ENCODE results near the gene ZSWIM5. TPM values are rescaled to one million over a fixed set of nuclear protein-coding genes. Genes with fewer than 3 reads are reported as not detected.
"Not testable (repeated sequence)": the region's sequence is repeated elsewhere in the genome, so short reads cannot be mapped to it uniquely, and the experiment has no call there.

Gene ZSWIM5
- 1 to 10 TPM; 2.1 to 3.7 (median 2.5) TPM for total RNA-seq

DNA sequence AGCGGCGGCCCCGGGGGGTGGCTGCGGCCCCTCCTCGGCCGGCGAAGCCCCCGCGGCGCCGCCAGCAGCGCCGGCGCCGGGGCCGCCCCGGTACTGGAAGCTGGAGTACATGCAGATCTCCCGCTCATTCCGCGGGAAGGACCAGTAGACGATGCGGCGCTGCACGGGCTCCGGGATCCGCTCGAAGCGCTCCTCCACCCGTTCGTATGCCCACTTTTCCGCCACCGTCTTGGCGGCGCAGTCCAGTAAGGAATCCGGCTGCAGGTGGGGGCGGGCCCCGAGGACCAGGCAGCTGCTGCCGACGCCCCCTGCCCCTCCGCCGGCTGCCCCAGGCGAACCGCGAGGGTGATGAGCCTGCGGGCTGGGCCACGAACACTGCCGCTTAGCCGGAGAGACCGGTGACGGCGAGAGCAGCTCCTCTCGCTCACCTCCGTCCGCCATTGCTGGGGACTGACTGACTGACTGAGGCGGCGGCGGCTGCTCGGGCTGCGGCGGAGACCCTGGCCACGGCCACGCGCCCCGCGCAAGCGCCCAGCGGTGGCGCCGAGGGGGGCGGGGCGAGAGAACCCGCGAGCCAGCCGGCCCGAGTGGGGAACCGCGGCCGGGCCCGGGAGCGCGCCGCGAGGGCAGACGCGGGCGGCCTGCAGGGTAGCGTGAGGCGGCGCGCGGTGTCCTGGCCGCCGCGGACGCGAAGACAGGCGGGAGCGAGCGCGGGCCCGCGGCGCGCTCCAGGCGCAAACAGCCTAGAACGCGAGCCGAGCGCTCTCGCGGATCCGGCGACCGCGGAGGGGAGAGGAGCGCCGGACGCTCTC is at the start of gene ZSWIM5:
Gene ZSWIM5, minus strand, starts transcription at position 696 of the 812 bp plus-strand sequence. Its CDS starts 255 bp downstream, at position 441.
- TF ChIP-seq EP300 (IDR thresholded peaks at IDR 0.05) (no peak), POLR2A (IDR thresholded peaks at IDR 0.05) (peak in 1 of 2 donors; percentile 50)
- Histone ChIP-seq H3K36me3 (no peaks in the 10 kb centered on the region), H3K9me3 (no peaks in the 10 kb centered on the region), H3K4me1 (peaks cover 0 to 19% (median 5%) of the 10 kb centered on the region in 4 donors), H3K27me3 (no peaks in the 10 kb centered on the region), H3K4me3 (peak within 1 kb of the TSS; percentile 64 to 83 (median 71)), H3K27ac (peak within 1 kb of the TSS; percentile 80 to 92 (median 84))
- WGBS, 2 donors, result 1% methylated on average over 30 to 31 of the region's 118 CpGs
- peak; percentile 14 to 30 for DNase-seq (ENCODE audit: low spot score in 2 of 2)

DNA sequence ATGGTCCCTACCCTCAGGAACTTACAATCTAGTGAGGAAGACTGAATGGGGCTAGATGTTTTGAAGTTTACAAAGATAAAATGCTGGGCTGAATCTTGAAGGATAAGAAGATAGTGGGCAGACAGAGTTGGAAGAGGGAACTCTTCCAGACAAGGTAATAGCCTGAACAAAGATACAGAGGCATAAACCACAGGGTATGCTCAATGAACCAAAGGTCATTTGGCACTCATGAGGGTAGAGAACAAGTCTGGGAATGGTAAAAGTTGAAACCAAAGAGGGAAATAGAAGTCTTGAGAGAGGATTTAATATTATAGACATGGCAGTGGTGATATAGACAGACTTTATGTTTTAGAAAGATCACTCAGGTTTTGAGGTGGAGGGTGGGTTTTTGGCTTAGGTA is 48.1 kb upstream of the ZSWIM5 start:
- TF ChIP-seq, protein P1, sequence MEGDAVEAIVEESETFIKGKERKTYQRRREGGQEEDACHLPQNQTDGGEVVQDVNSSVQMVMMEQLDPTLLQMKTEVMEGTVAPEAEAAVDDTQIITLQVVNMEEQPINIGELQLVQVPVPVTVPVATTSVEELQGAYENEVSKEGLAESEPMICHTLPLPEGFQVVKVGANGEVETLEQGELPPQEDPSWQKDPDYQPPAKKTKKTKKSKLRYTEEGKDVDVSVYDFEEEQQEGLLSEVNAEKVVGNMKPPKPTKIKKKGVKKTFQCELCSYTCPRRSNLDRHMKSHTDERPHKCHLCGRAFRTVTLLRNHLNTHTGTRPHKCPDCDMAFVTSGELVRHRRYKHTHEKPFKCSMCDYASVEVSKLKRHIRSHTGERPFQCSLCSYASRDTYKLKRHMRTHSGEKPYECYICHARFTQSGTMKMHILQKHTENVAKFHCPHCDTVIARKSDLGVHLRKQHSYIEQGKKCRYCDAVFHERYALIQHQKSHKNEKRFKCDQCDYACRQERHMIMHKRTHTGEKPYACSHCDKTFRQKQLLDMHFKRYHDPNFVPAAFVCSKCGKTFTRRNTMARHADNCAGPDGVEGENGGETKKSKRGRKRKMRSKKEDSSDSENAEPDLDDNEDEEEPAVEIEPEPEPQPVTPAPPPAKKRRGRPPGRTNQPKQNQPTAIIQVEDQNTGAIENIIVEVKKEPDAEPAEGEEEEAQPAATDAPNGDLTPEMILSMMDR (IDR thresholded peaks at IDR 0.05), result no peak
- TF ChIP-seq EP300 (IDR thresholded peaks at IDR 0.05), result no peak
- TF ChIP-seq POLR2A (IDR thresholded peaks at IDR 0.05), result no peak

GRCh38 chr1:45250544-45250943 is 44.1 kb upstream of the ZSWIM5 start:
- Histone ChIP-seq H3K36me3 (no peaks in the 10 kb centered on the region), H3K27ac (no peak overlapping the region), H3K9me3 (peaks cover 0 to 3% (median 0%) of the 10 kb centered on the region in 4 donors), H3K4me3 (no peak overlapping the region), H3K27me3 (no peaks in the 10 kb centered on the region), H3K4me1 (no peaks in the 10 kb centered on the region)
- TF ChIP-seq EP300 (IDR thresholded peaks at IDR 0.05), result no peak
- TF ChIP-seq, protein P1 (IDR thresholded peaks at IDR 0.05), result no peak
- TF ChIP-seq POLR2A (IDR thresholded peaks at IDR 0.05), result no peak
- no peak for DNase-seq (ENCODE audit: low spot score in 2 of 2)
- 0% methylated on average over 1 of the region's 1 CpG for WGBS, 2 donors

More for the DNA sequence above, 48.1 kb upstream of the ZSWIM5 start:
- Histone ChIP-seq H3K4me1 (no peaks in the 10 kb centered on the region), H3K36me3 (no peaks in the 10 kb centered on the region), H3K4me3 (no peak overlapping the region), H3K27me3 (no peaks in the 10 kb centered on the region), H3K27ac (no peak overlapping the region), H3K9me3 (peaks cover 0 to 21% (median 5%) of the 10 kb centered on the region in 4 donors)
- DNase-seq (ENCODE audit: low spot score in 2 of 2), result no peak

GRCh38 chr1:45248004-45248403 is 41.6 kb upstream of the ZSWIM5 start:
- WGBS, 2 donors, result 95 to 96% methylated on average over 25 to 29 of the region's 30 CpGs
- not testable (repeated sequence) for H3K4me3 ChIP-seq; DNase-seq (ENCODE audit: low spot score in 2 of 2); H3K9me3 ChIP-seq; H3K36me3 ChIP-seq; H3K4me1 ChIP-seq; H3K27me3 ChIP-seq; H3K27ac ChIP-seq

DNA sequence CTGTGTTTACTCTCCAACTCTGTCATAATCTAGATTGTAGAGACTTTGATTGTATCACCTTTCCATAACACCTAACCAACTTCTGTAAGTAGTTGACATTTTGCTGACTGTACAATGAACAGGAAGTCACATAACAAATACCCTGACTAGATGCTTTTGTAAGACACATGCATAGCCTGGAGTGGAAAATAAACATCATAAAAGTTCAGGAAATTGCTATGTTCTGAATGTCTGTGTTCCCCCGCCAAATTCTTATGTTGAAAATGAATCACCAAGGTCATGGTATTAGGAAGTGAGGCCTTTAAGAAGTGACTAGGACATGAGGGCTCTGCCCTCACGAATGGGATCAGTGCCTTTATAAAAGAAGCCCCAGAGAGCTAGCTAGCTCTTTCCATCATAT is 40.4 kb upstream of the ZSWIM5 start:
- Histone ChIP-seq H3K4me3 (no peak overlapping the region), H3K27ac (no peak overlapping the region), H3K9me3 (peaks cover 0 to 9% (median 0%) of the 10 kb centered on the region in 4 donors), H3K27me3 (no peaks in the 10 kb centered on the region), H3K4me1 (no peaks in the 10 kb centered on the region), H3K36me3 (no peaks in the 10 kb centered on the region)
- no peak for TF ChIP-seq POLR2A (IDR thresholded peaks at IDR 0.05)
- TF ChIP-seq EP300 (IDR thresholded peaks at IDR 0.05), result peak in 1 of 2 donors; percentile 26
- TF ChIP-seq, protein P1 (IDR thresholded peaks at IDR 0.05), result no peak
- DNase-seq (ENCODE audit: low spot score in 2 of 2), result no peak
- 52 to 59% methylated on average over 2 of the region's 2 CpGs for WGBS, 2 donors

- not testable (repeated sequence) for H3K27ac ChIP-seq; H3K4me3 ChIP-seq; H3K4me1 ChIP-seq; H3K9me3 ChIP-seq; H3K36me3 ChIP-seq; H3K27me3 ChIP-seq; DNase-seq (ENCODE audit: low spot score in 2 of 2)
- 66 to 78% methylated on average over 3 of the region's 3 CpGs for WGBS, 2 donors
These were observed 40.0 kb upstream of the ZSWIM5 start for GRCh38 chr1:45246359-45246758.

All from tibial nerve (tissue), 4 donors.